ENCODE measurements around the gene SUPT4H1.

The SUPT4H1 gene

DNA sequence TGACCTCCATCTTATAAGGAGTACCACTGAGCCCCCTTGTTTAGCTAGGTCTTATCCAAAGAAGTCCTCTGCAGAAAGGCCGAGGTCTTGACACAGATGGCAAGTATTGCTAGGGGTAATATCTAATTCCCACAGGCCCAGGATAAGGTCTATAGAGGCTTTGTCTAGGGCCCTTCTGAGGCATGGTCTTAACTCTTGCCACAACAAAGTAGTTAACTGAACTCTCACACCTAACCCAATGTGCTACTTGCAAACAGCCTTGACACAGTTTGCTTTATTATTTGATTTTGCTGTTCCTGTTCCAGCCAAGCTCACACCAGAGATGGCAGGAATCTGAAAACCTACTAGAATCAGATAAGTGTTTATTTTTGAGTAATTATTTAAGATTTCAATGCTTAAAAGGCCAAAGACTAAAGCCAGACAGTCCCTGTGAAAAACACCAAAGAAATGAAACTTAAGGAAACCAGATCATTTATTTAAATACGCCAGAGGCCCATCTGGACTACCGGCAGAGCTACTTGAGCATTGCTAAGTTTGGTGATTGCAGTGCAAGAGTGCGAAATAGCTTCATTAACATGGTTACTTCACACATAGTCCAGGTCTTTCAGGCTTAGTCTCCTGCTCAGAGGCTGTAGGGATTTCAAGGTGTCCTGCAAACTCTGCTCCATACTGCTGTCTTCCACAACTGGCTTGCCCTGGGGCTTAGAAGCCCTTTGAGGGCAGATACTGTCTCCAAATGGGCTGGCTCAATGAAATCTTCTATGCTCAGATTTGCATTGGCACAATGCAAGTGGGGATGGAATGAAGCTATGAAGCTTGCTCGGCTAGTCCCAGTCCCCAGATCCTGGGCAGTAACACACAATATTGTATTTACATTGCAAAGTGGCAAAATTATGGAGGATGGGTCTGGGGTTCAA lies 28.5 kb upstream of the SUPT4H1 start:
- DNase-seq: no peak

DNA sequence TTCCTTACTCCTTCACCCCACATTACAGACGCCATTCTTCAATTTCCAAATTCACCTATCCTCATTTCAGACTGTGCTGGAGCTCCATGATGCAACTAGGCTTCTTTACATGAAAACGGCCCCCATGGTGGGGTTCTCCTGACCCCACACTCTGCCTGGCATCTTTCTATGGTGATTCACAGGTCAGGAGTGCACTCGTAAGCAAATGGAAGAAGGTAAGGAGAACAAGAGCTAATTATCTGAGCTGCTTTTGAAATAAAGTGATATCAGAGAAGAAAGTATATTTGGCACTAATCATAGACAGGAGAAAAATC lies 27.5 kb upstream of the SUPT4H1 start:
- DNase-seq: no peak

DNA sequence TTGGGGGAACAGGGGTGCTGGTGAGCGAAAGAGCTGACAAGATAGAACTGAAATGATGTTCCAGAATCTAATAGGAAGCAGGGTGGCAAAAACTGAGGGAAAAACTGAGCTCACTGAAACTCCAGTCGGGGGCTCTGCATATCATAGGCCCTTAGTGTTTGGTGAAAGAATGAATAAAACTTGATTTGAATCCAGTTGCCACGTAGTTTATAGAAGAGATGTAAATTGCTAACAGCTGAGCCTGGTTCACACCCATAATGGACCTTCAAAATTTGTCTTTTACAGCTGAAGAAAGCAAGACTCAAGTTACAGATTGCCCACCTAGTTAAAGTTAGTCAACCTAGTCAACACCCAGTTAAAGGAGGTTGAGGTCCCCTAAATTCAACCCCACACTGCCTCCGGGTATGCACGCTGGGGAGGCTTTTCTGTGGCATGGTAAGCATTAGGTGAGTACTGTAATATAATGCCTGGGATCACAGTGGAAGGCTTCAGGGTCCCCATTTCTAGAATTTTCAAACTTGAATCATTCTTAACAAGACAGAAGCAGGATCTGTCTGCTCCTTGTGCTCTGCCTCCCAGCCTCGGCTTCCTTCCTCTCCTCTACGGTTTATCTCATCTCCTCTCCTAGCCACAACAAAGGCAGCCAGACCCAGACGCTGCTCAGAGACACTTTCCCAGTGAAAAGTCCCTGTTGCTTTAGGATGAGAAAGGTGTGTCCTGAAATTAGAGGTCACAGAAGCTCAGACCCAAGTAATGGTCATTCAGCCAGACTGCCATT lies 26.9 kb upstream of the SUPT4H1 start:
- no peak for DNase-seq

DNA sequence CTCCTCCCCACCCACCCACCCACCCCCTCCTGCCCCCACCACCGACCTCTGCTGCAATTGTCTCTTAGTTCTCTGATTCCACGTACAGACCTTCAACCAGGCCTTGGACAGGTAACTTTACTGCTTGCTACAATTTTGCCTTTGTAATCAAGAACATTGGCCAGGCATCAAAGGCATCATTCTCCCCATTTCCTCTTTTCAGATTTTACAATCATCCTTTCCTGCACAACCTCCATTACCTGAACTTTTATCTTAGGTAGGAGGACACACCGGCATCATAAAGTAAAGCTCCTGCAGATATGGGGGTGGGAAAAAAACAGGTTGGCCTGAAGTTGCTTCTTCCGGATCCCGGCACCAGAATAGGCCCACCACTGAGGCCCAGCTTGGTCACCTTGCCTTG lies 25.7 kb upstream of the SUPT4H1 start:
- no peak for DNase-seq

DNA sequence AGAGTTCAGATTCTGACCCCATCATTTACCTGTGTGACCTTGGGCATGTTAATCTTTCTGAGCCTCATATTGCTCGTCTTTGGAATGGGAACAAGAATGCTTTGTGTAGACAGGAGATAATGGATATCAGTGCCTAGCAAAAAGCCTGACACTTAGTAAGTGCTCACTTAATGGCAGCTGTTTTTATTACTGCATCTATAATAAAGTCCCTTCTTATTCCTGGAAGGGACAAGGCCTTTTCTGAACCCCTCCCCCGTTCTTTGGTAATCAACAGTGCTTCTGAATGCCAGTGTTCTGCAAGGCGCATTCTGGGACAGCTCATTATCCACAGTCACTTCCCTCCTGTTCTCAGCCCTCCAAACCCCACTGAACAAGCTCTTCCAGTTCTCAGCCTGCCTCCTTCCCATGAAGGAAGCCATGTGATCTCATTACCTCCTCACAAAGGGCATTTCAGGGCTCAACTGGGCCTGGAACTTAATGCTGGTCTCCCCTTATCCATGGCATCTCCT lies 25.1 kb upstream of the SUPT4H1 start:
- no peak for DNase-seq

DNA sequence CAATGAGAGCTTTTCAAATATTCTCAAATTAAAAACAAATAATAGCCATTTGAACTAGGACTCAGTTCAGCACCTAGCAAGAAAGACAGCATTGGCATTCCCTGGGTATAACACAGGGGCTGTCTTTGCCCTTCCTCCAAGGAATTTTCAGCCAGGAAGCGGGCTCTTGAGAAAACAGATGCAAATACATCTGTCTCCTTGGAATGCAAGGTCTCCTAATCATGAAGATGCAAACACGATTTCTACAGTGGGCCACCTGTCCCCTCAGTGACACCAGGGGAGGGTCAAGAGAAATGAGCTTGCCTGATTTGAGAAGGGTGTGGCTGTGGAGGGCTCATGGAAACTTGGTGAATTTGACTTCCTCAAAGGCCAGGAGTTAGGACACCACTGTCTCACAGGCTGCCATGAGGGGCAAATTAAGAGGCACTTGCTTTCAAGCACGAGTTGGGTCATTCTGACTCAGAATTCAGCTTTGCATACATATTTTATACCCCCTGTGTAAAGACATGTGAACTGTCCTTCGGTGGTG lies 24.5 kb upstream of the SUPT4H1 start:
- no peak for DNase-seq

DNA sequence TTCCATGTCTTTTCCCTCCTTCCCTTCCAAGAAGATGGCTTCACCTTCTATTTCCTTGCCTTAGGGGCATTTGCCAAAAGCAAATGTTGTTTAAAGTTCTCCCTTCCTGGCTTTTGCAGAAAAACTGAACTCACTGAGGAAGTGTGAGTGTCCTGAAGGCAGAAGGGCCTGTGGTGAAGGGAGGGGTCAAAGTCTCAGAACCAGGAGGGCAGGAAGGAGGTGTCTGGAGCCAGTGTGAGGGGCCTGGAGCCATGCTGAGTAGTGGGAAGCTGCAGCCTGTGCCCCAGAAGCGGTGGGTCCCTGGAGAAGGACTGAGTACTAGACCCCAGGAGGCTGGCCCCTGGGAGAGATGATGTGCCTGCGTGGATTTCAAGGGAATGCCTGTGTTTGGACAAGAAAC lies 23.8 kb upstream of the SUPT4H1 start:
- DNase-seq: no peak

DNA sequence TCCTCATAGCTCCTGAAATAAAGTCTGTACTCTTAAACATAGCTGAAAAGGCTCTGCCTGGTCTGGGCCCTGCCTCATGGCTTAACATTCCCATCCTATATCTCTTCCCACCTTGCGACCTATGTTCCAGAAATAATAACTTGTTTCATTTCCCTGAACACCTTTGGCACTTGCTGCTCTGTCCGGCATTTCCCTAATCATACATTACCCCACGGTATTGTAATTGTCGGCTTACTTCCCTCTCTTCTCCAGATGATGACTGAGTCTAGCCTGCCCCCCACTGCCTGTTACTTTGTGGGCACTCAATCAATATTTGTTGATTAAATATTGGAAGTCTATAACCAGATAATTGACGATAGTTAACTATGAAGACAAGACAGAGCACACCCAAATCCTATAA lies 23.3 kb upstream of the SUPT4H1 start:
- no peak for DNase-seq

DNA sequence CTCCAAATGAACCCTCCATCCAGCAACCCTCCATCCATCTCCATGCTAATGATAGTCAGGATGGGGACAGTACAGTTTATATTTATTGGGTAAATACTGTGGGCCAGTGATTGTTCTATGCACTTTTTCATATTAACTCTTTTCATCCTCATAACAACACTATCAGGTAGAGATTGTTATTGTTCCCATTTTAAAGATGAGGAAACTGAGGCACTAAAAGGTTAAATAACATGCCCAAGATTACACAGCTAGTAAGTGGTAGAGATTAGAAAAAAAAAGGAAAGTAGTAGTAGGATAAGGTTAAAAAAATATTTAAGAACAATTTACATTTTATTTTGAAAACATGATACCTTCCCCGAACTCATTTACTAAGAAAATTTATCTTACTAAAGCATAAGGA lies 21.9 kb upstream of the SUPT4H1 start:
- DNase-seq: no peak

DNA sequence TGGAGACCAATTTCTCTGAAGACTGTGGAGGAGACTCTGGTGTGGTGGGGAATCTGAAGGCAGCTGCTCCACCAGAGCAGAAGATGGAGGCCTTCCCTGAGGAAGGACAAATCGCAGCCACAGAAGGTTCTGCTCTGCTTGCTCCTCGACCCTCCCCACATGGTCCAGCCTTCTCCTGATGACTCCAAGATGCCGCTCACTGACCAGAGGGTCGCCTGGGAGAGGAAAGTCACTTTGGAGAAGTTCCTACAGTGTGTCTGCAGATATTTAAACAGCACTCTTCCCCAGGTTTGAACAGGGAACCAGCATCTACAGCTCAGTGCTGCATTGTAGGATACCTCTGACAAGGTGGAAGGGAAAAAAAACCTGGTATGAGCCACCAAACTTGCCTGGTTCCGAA lies 21.0 kb upstream of the SUPT4H1 start:
- DNase-seq: no peak

DNA sequence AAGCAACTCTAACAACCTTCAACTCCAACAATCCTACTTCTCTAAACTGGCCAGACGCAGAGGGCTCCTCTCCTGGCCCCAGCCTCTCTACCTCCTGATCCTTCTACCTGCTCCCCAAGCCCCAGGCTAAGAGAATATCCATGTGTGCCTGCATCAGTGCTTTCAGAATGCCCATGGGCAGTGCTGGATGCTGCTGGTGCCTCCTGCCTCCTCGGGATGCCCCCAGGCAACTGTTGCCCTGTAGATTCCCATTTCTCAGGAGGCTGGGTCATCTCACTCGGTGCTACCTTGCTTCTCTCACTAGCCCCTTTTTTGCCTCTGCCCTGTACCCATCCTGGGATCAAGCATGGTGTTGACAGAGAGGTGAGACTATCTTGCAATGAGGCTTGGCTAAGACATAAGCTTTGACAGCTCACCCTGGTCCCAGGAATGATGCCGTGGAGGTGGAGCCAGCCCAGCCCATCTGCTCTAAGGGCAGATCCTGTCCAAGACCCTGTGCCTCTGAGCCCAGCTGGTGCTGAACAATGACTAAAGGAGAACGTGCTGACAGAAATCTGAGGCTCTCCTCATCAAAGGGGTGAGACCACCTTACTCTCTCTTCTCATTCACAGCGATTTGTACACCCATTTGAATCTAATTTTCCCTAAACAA lies 19.4 kb upstream of the SUPT4H1 start:
- no peak for DNase-seq

DNA sequence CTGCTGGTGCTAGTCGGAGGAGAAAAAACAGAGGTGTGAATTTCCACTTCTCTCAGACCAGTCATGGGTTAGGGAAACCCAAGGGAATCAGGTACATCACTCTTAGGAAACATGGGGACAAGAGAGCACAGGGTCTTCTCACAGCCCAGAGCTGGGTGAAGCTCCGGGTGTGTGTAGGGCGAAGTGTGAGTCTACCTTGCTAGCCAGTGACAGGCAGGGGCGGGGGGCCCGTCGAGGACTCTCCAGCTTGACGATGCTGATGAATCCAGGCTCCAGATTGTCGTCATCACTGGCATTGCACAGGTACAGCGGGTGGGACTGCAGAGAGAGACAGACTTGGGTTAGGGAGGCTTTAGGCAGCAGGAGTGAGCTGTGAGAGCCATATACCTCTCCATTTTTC lies 18.7 kb upstream of the SUPT4H1 start:
- DNase-seq: no peak

DNA sequence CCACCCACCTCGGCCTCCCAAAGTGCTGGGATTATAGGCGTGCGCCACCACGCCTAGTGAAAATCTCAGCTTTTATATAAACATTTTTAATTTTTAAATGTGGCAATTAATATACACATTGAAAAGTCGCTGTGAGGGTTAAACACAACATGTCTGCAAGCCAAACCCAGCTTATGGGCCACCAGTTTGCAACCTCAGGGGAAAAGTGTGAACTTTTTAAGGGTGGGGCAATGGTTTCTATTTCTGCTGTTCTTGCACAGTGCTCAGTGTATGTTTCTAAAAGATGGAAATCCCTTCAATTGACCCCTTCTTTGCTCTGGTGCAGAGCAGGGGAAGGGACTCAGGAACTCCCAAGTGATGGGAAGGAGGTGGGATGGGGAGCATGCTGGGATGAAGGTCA lies 18.3 kb upstream of the SUPT4H1 start:
- no peak for DNase-seq

DNA sequence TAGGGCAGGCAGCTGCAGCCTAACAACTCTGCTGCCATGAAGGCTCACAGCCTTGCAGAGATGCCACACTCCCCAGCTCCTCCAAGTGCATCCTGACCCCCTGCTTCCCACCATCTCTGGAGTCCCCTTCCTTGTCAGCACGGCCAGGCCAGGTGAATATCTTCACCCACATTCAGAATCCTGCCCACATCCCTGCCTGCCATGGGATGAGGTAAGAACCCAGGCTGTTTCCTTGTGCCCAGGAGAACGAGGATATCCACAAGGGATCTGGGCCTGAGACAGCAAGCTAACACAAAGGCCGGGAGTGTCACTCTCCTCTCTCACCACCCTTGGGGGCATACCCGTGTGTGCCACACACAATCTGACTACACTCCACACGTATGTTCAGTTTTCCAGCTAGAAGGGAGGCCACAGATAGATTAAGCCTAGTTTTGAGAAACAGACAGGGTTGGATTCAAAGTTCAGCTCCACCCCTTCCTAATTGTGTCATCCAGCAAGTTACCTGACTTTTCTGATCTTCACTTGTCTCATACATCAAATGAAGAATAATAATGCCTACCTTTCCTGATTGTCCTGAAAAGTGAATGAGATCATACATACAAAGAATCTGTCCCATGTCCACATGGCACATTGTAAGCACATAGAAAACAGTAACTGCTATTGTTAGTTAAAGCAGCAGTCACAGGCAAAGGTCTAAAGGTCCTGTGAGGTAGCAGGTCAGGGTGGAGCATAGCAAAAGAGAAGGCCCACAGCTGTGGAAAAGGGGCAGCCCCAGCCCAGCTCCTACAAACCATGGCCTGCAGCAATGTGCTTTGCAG lies 17.4 kb upstream of the SUPT4H1 start:
- DNase-seq: no peak

DNA sequence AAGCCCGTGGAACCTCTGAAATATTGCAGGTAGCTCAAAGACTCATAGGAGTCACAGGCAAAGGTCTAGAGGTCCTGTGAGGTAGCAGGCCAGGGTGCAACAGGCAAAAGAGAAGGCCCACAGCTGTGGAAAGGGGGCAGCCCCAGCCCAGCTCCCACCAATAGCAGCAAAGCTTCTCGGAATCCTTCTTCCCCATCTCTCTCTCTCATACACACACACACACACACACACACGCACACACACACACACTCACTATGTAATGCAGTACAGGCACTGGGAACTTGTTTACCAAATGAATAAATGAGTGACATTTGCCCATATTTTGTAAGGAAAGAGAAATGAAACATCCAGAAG lies 16.8 kb upstream of the SUPT4H1 start:
- DNase-seq: no peak

DNA sequence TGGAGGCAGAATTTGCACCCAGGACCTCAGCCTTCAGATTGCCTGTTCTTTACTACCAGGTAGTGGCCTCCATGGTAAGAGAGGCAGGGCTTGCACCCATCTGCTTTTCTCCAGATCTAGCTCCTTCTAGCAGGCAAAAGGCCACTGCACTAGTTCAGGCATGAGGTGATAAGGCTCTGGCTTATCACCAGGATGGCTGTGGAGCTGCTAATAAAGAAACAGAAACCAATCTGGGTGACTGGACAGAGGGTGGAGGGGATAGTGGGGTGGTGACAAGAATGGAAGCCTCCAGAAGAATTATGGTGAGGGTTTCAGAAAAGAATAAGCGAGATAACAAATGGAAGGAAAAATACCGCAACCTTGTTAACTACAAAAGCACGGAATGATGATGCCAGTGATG lies 15.5 kb upstream of the SUPT4H1 start:
- no peak for DNase-seq

DNA sequence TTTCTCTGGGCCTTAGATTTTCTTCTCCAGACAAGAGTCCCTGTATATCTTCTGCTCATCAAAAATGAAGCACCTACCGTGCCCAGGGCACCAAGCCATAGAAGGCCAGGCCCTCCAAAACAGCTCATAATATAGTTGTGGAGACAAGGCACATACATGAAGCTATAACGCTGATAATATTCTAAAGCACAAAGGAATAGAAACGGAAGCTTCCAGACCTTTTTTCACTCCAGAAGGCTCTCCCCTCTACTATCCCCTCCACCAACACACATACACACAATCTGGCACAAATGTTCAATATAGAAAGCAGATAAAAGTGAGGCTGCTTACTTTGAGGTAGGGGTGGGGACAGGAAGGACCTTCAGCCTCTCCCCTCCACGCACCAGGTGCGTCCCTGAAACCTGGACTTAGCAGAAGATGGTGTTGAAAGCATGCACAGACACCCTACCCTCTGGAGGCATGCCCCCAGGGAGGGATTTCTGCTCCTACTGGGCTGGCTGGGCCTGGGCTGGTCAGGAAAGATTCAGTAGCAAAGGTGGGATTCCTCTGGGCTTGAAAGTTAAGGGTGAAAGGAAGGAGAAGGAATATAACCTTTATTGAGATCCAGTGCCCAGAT lies 14.1 kb upstream of the SUPT4H1 start:
- no peak for DNase-seq

DNA sequence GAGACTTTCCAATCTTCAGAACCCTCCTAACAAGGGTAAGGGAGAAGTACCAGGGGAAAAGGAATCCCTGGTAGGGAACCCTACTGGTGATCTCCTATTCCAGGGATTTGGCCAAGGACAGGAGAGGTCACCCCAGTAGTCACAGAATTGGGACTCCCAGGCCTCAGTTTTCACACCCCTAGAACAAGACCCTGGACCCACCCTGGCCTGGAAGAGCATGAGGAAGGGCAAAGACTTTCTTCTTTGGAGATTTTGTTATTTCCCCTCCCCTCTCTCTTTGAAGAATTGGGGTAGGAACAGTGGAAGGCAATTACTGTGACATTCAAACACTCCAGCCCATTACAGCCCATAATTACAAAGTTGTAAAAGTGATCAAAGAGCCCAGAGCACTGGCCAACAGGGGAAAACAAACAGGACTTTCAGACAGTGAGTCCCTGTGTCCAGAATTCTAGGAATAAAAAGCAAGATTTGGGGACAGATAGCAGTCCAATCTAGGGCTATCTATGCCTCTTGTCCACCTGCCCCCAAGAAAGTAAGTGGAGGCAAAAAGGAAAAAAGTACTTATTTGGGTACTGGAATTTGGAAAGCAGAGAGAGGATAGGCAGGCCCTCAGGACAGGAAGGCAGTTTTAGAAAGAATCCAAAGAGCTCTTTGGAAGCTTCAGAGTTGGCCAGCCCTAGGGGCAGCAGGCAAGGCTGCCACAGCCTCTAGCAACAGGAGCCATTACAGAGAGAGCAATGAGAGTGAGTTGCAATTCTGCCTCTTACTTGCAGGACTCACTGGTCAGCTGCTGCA lies 13.4 kb upstream of the SUPT4H1 start:
- no peak for DNase-seq

DNA sequence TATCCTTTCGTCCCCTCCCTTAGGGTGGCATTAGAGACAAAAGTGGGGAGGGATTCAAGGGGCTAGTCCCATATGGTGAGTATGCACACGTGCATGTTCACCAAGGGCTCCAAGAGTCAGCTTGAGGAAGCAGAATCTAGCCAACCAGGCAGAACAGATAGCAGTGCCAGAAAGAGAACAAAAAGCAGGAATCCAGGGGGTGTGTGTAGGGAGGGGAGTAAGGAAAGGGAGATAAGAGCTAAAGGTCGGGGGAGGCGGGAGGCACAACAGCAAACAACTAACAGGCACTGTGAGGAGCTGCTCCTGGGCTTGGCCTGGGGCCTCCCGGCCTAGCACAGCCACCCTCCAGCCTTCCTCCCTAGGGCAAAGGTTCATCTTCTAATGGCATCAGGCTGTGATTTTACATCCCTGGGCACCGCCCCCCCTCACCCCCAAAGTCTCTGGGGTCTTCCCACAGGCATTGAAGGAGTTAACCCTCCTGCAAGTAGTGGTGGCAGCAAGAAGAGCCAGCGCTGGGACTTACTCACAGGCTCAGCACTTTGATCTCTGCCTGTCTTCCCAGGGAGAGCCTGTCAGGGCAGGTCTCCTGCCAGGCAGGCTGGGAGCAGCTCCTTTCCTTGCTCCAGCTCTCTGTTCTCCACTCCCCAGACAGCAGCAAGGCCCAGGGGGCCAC lies 12.4 kb upstream of the SUPT4H1 start:
- no peak for DNase-seq

DNA sequence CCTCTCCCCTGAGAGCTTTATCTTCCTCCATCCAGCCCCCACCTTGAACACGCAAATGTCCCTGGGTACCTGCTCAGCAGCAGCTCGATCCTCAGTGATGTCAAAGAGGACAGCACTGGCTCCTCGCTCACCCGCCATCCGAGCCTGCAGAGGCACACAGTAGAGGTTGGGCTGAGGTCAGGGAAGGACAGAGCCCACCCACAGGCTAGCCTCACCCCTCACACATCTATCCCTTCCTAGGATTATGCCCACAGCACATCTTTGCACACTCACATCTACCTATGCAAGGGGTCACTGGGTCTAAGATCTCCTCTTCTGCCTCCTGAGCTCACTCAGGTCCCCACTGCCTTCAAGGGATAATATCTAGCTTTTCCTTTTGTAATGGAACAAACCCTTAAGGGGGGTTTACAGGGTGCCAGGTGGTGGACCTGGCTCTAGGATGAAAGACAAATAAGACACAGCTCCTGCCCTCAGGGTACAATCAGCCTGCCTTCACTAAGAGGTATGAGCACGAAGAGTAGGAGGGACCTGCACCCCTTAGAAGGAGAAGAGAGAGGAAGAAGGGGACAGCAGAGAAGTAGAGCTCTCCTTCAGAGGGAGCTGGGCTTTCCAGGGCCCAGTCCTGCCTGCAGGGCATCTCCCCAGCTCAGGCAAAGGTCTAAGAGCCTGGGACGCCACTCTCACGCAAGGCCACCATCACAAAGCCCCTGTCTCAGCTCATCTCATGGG lies 11.6 kb upstream of the SUPT4H1 start:
- no peak for DNase-seq

Measured in COR-L47 (cell line).